ENCODE data around the gene TIMM22. TPM values are rescaled to one million over a fixed set of nuclear protein-coding genes. Genes with fewer than 3 reads are reported as not detected.

TIMM22 gene
- total and polyA plus RNA-seq, 2 donors from 2014 or later: 14.6 to 17.3 TPM

DNA sequence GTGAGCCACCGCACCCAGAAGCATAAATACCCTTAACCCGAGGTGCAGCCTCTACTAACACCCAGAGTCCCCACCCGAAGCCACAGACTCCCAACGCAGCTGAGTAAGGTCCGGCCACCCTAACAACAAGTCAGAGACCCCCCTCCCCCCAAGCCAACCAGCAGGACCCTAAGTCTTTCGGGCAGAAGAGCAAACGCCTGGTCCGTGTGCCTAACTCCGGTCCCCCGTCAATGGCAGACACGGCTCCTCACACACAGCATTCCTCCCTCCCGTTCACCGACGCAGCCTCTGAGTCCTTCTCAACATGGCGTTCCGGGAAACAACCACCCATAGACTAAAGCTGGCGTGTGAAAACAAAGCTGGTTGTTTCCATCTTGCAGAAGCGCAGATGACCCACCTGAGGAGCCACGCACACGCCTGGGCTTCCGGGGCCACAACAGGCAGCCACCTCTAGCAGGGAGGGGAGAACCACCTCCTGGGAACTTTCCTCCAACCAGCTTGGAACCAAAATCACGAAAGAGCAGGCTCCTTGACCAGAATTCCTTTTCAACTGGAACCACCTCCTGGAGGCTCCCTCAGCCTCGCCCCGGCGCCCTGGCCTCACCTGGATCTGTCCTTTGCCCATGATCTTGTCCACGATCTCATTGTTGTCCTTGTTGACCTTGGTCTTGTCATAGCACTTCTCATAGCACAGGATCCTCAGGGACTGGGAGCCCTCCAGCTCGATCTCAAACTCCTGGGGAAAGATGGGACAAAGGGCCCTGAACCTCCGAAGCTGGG, 52.7 kb downstream of the TIMM22 start:
- intact Hi-C loops (cut with DNase I): loop anchor here (10.0 kb wide), 1 partner anchor 255 kb away; no protein-coding TSS in a partner anchor
- TF ChIP-seq, protein P1, sequence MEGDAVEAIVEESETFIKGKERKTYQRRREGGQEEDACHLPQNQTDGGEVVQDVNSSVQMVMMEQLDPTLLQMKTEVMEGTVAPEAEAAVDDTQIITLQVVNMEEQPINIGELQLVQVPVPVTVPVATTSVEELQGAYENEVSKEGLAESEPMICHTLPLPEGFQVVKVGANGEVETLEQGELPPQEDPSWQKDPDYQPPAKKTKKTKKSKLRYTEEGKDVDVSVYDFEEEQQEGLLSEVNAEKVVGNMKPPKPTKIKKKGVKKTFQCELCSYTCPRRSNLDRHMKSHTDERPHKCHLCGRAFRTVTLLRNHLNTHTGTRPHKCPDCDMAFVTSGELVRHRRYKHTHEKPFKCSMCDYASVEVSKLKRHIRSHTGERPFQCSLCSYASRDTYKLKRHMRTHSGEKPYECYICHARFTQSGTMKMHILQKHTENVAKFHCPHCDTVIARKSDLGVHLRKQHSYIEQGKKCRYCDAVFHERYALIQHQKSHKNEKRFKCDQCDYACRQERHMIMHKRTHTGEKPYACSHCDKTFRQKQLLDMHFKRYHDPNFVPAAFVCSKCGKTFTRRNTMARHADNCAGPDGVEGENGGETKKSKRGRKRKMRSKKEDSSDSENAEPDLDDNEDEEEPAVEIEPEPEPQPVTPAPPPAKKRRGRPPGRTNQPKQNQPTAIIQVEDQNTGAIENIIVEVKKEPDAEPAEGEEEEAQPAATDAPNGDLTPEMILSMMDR (IDR thresholded peaks at IDR 0.05; ENCODE audit: borderline replicate concordance, extremely low read depth, insufficient read depth): no peak
- FAIRE-seq: no peak
- Histone ChIP-seq H3K9me3 (ENCODE audit: control insufficient read depth in 2 of 3, insufficient read depth in 1 of 3, low read length in 3 of 3) (no peaks in the 10 kb centered on the region), H3K27me3 (ENCODE audit: control insufficient read depth, insufficient read depth, low read length) (no peaks in the 10 kb centered on the region), H3K4me1 (ENCODE audit: control insufficient read depth in 2 of 3, insufficient read depth in 2 of 3, low read depth in 1 of 3, low read length in 3 of 3) (peaks cover 0 to 5% (median 0%) of the 10 kb centered on the region in 3 donors), H3K4me3 (ENCODE audit: low read length in 3 of 3) (no peak overlapping the region), H3K36me3 (ENCODE audit: control insufficient read depth in 2 of 3, insufficient read depth in 3 of 3, low read length in 3 of 3) (no peaks in the 10 kb centered on the region), H3K9ac (ENCODE audit: low read length in 3 of 3) (no peak overlapping the region), H3K27ac (ENCODE audit: low read depth in 2 of 2, low read length in 2 of 2) (no peak overlapping the region)
- DNase-seq: peak in 1 of 5 donors; percentile 58

DNA sequence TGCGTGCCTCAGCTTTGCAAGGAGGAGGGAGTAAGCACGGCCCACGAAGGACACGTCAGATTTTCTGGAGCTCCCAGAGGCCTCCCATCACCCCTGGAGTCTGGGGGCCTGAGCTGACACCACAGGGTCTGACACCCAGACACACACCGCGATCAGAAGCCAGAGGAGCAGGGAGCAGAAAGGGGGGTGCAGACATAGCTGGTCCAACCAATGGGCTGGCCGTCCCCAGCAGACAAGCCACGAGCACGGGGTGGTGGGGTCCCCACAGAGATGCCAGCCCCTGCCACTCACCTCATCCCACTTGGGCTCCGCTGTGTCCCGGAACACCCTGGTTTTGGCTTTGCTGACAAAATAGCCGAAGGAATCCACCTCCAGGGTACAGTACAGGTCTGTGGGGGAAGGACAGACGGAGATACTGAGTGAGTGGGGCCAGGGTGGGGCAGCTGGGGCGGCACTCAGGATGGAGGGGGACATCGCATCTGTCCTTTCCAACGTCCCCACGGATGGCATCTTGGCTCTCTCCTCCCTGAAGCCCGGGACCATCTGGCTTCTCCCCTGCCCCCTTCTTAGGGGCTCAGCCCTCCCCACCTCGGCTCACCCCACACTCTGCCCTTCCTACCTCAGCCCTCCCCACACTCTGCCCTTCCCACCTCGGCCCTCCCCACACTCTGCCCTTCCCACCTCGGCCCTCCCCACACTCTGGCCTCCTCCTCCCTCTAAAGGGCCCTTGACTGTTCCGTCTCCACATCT, 53.5 kb downstream of the TIMM22 start:
- TF ChIP-seq, protein P1 (IDR thresholded peaks at IDR 0.05; ENCODE audit: borderline replicate concordance, extremely low read depth, insufficient read depth): no peak
- FAIRE-seq: no peak
- intact Hi-C loops (cut with DNase I): loop anchor here (10.0 kb wide), 1 partner anchor 256 kb away; no protein-coding TSS in a partner anchor
- peaks cover 0 to 5% (median 0%) of the 10 kb centered on the region in 3 donors for H3K4me1 ChIP-seq (ENCODE audit: control insufficient read depth in 2 of 3, insufficient read depth in 2 of 3, low read depth in 1 of 3, low read length in 3 of 3)
- peak in 1 of 5 donors; percentile 65 for DNase-seq
- H3K9me3 ChIP-seq (ENCODE audit: control insufficient read depth in 2 of 3, insufficient read depth in 1 of 3, low read length in 3 of 3): no peaks in the 10 kb centered on the region
- H3K4me3 ChIP-seq (ENCODE audit: low read length in 3 of 3): no peak overlapping the region
- no peak overlapping the region for H3K27ac ChIP-seq (ENCODE audit: low read depth in 2 of 2, low read length in 2 of 2)
- no peaks in the 10 kb centered on the region for H3K27me3 ChIP-seq (ENCODE audit: control insufficient read depth, insufficient read depth, low read length)
- H3K9ac ChIP-seq (ENCODE audit: low read length in 3 of 3): no peak overlapping the region
- H3K36me3 ChIP-seq (ENCODE audit: control insufficient read depth in 2 of 3, insufficient read depth in 3 of 3, low read length in 3 of 3): no peaks in the 10 kb centered on the region

DNA sequence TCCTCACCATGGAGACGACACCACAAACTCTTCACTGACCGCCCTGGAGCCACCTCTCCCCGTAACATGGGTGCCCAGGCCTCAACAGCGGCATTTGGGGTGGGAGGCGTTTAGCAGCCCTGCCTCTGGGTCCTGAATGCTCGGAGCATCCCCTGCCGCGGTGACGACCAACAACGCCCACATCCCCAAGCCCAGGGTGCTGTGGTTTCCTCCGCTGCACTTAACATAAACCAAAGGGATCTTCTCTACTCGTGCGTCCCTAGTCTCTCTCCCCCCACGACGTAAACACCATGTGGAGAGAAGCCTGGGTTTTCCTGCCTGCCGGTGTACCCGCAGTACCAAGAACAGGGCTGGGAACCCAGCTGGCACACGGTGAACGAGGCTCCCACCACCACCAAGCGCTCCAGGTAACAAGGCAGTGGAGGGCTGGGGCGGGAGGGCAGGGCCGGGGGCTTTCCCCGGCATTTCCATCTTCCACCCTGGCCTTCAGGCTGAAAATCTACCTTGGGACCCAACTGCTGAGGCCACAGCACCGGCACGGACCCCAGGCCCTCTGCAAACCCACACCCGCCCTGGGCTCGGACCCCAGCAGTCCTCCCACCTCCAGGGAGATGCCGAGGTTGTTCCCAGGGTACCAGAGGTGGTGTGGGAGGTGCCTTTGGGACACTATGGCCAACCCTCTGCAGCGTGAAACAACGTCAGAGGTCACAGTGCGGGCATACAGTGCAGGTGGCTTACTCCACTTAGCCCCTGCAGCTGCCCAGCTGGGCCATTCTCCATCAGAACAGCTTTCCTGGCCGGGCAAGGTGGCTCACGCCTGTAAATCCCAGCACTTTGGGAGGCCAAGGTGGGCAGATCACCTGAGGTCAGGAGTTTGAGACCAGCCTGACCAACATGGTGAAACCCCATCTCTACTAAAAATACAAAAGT, 54.3 kb downstream of the TIMM22 start:
- no peak overlapping the region for H3K9ac ChIP-seq (ENCODE audit: low read length in 3 of 3)
- FAIRE-seq: no peak
- H3K4me3 ChIP-seq (ENCODE audit: low read length in 3 of 3): no peak overlapping the region
- intact Hi-C loops (cut with DNase I): loop anchor here (10.0 kb wide), 1 partner anchor 256 kb away; no protein-coding TSS in a partner anchor
- no peaks in the 10 kb centered on the region for H3K9me3 ChIP-seq (ENCODE audit: control insufficient read depth in 2 of 3, insufficient read depth in 1 of 3, low read length in 3 of 3)
- no peak overlapping the region for H3K27ac ChIP-seq (ENCODE audit: low read depth in 2 of 2, low read length in 2 of 2)
- H3K36me3 ChIP-seq (ENCODE audit: control insufficient read depth in 2 of 3, insufficient read depth in 3 of 3, low read length in 3 of 3): no peaks in the 10 kb centered on the region
- H3K27me3 ChIP-seq (ENCODE audit: control insufficient read depth, insufficient read depth, low read length): no peaks in the 10 kb centered on the region
- H3K4me1 ChIP-seq (ENCODE audit: control insufficient read depth in 2 of 3, insufficient read depth in 2 of 3, low read depth in 1 of 3, low read length in 3 of 3): peaks cover 0 to 5% (median 0%) of the 10 kb centered on the region in 3 donors
- TF ChIP-seq, protein P1 (IDR thresholded peaks at IDR 0.05; ENCODE audit: borderline replicate concordance, extremely low read depth, insufficient read depth): no peak
- peak in 1 of 5 donors; percentile 54 for DNase-seq

Small RNAs within 50 kb of the gene (microRNA-seq; reads per million reads assigned to microRNA genes)
- not detected for gene MIR3183

Other genes with a start within 250 kb of the TIMM22 start
- 14.8 TPM for gene GEMIN4, start 244.9 kb upstream of the TIMM22 start, total RNA-seq
- 4.6 TPM for gene GEMIN4, start 244.9 kb upstream of the TIMM22 start, polyA plus RNA-seq (ENCODE audit: insufficient read depth, low read depth, low replicate concordance)
- 70.6 TPM for gene GLOD4, start 214.8 kb upstream of the TIMM22 start, total RNA-seq
- gene GLOD4, start 214.8 kb upstream of the TIMM22 start, polyA plus RNA-seq (ENCODE audit: insufficient read depth, low read depth, low replicate concordance): 90.8 TPM
- gene MRM3, start 214.8 kb upstream of the TIMM22 start, total RNA-seq: 14.4 TPM
- 21.3 TPM for gene MRM3, start 214.8 kb upstream of the TIMM22 start, polyA plus RNA-seq (ENCODE audit: insufficient read depth, low read depth, low replicate concordance)
- 26.8 TPM for gene NXN, start 17.4 kb upstream of the TIMM22 start, total RNA-seq
- 10.2 TPM for gene NXN, start 17.4 kb upstream of the TIMM22 start, polyA plus RNA-seq (ENCODE audit: insufficient read depth, low read depth, low replicate concordance)
- 116 TPM for gene ABR, start 182.9 kb downstream of the TIMM22 start, total RNA-seq
- 18.7 TPM for gene ABR, start 182.9 kb downstream of the TIMM22 start, polyA plus RNA-seq (ENCODE audit: insufficient read depth, low read depth, low replicate concordance)

All from kidney (tissue), 14 donors.